CD4-positive, alpha-beta T cell treated with Interleukin-6 for 4 hours (primary cell): Measurements from ENCODE around the gene PHACTR3.

Experiments used
- DNase-seq: peaks from one replicate; pipeline ENCODE4 v3.0.0-alpha.2; 2020; ENCODE audit warnings: mixed read lengths

PHACTR3 gene

GRCh38 chr20:59676126-59676850, 71.9 kb downstream of the PHACTR3 start:
- no peak for DNase-seq

- no peak for DNase-seq
These were observed 72.5 kb downstream of the PHACTR3 start for GRCh38 chr20:59676851-59677182.

GRCh38 chr20:59677586-59677985, 73.2 kb downstream of the PHACTR3 start:
- DNase-seq: no peak

GRCh38 chr20:59678288-59678687, 73.9 kb downstream of the PHACTR3 start:
- no peak for DNase-seq

- no peak for DNase-seq
These were observed 74.6 kb downstream of the PHACTR3 start for GRCh38 chr20:59678951-59679350.

- no peak for DNase-seq
These were observed 75.9 kb downstream of the PHACTR3 start for GRCh38 chr20:59680148-59680650.

- DNase-seq: no peak
These were observed 76.5 kb downstream of the PHACTR3 start for GRCh38 chr20:59680852-59681251.

GRCh38 chr20:59682603-59683002, 78.3 kb downstream of the PHACTR3 start:
- no peak for DNase-seq

GRCh38 chr20:59683181-59683580, 78.8 kb downstream of the PHACTR3 start:
- no peak for DNase-seq

GRCh38 chr20:59684685-59685242, 80.4 kb downstream of the PHACTR3 start:
- DNase-seq: no peak

GRCh38 chr20:59686404-59687346, 82.3 kb downstream of the PHACTR3 start:
- no peak for DNase-seq

GRCh38 chr20:59688356-59688755, 84.0 kb downstream of the PHACTR3 start:
- no peak for DNase-seq

- DNase-seq: no peak
These were observed 84.7 kb downstream of the PHACTR3 start for GRCh38 chr20:59688999-59689398.

- no peak for DNase-seq
These were observed 85.8 kb downstream of the PHACTR3 start for GRCh38 chr20:59690101-59690500.

GRCh38 chr20:59690976-59691375, 86.6 kb downstream of the PHACTR3 start:
- DNase-seq: no peak

- no peak for DNase-seq
These were observed 87.8 kb downstream of the PHACTR3 start for GRCh38 chr20:59692139-59692538.

- DNase-seq: no peak
These were observed 89.2 kb downstream of the PHACTR3 start for GRCh38 chr20:59693587-59693986.

- DNase-seq: no peak
These were observed 92.1 kb downstream of the PHACTR3 start for GRCh38 chr20:59696476-59696875.

GRCh38 chr20:59697068-59697467, 92.7 kb downstream of the PHACTR3 start:
- DNase-seq: no peak

GRCh38 chr20:59698598-59698997, 94.3 kb downstream of the PHACTR3 start:
- DNase-seq: no peak

- no peak for DNase-seq
These were observed 96.9 kb downstream of the PHACTR3 start for GRCh38 chr20:59701236-59701635.

- no peak for DNase-seq
These were observed 98.7 kb downstream of the PHACTR3 start for GRCh38 chr20:59703046-59703445.

GRCh38 chr20:59705651-59706399, 101.5 kb downstream of the PHACTR3 start:
- DNase-seq: no peak
